ENCODE data around the gene IQCK.

DNA sequence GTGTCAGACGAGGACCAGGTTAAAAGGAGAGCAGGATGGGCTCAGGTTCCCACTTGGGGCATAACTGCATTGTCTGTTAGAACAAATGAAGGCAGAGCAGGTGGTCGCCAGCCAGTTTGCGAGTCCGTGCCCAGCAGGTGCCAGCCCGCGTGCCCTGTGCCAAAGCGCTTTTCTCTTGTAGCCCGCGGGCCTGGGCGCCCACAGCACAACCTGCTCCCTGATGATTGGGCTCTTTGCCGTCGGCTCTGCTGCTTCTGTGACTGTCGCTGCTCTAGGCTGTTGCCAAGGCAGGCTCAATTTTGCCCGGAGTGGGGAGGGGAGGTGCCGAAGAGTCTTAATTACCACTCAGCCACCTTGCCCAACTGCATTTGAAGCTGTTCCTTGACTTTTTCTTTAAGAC is 21.1 kb upstream of the IQCK start:
- no peak for TF ChIP-seq CTCF (conservative IDR thresholded peaks at IDR 0.05 in 1 of 2, IDR thresholded peaks at IDR 0.05 in 1 of 2; ENCODE audit: low read depth in 1 of 2, low read length in 2 of 2)
- TF ChIP-seq EZH2 (IDR thresholded peaks at IDR 0.05; ENCODE audit: low read length, missing control alignments), result no peak

Data from fibroblast of lung (primary cell).